Right ventricle myocardium superior (tissue), 1 donor: ENCODE results near the gene PLEKHA1. TPM values are rescaled to one million over a fixed set of nuclear protein-coding genes. Genes with fewer than 3 reads are reported as not detected.

ENCODE experiments used
- ATAC-seq: fragments of 200-7000 bp; cut with Tn5 transposase; one replicate; pipeline ENCODE4 v1.9.1; 2020; ENCODE audit warnings: mild to moderate bottlenecking; ENCODE audit not compliant: poor library complexity
- DNase-seq: peaks from one replicate; pipeline ENCODE4 v3.0.0-alpha.2; 2020
- intact Hi-C: fragments of 100-400 bp; cut with DNase I; formaldehyde crosslinking; loops from one replicate; pipeline ENCODE4 v1.11.2; 2022
- total RNA-seq: library from RNA; stranded (reverse); fragmentation: NEBNext Ultra II Directional; extraction: Animal tissue kit (Norgen Biotek cat#: 25700); gene quantifications from one replicate; pipeline ENCODE4 v1.2.1, GENCODE V29; 2021
- donor health status: DM: no; HTN: yes; CAD: no; lungs with severe emphysema.

The PLEKHA1 gene
- total RNA-seq, 1 donor from 2014 or later = 74.4 TPM

- DNase-seq = no peak
- intact Hi-C loops = no loop called here
- ATAC-seq = no peak
Measured at GRCh38 chr10:122449153-122449552, 74.6 kb downstream of the PLEKHA1 start.

GRCh38 chr10:122450353-122450990, 76.0 kb downstream of the PLEKHA1 start:
- intact Hi-C loops = no loop called here
- no peak for DNase-seq

GRCh38 chr10:122454071-122454470, 79.6 kb downstream of the PLEKHA1 start:
- intact Hi-C loops = no loop called here
- no peak for ATAC-seq
- no peak for DNase-seq

More at GRCh38 chr10:122450353-122450990, 76.0 kb downstream of the PLEKHA1 start:
- ATAC-seq = no peak

- no peak for DNase-seq
- ATAC-seq = no peak
- intact Hi-C loops = no loop called here
Measured at GRCh38 chr10:122454603-122455080, 80.1 kb downstream of the PLEKHA1 start, which contains the start of gene ARMS2. Gene ARMS2 (plus strand): TSS chr10:122454653. CDS start chr10:122454728, 75 bp downstream.

GRCh38 chr10:122455376-122456079, 81.0 kb downstream of the PLEKHA1 start:
- DNase-seq (no peak), ATAC-seq (no peak)
- intact Hi-C loops = no loop called here

- DNase-seq = no peak
- intact Hi-C loops = no loop called here
- no peak for ATAC-seq
Measured at GRCh38 chr10:122457934-122458333, 83.4 kb downstream of the PLEKHA1 start.

GRCh38 chr10:122458693-122459092, 84.2 kb downstream of the PLEKHA1 start:
- no peak for ATAC-seq
- intact Hi-C loops = no loop called here
- DNase-seq = no peak

- DNase-seq = no peak
- no peak for ATAC-seq
- intact Hi-C loops = no loop called here
Measured at GRCh38 chr10:122459561-122460273, 85.2 kb downstream of the PLEKHA1 start.

- intact Hi-C loops = no loop called here
- DNase-seq (peak; percentile 55), ATAC-seq (no peak)
Measured at GRCh38 chr10:122460891-122461293, 86.4 kb downstream of the PLEKHA1 start.

GRCh38 chr10:122461367-122461728, 86.8 kb downstream of the PLEKHA1 start, which contains the start of gene HTRA1:
Gene HTRA1 (plus strand): TSS chr10:122461553. CDS start chr10:122461653, 100 bp downstream.
- intact Hi-C loops = no loop called here
- peak; percentile 91 for DNase-seq
- ATAC-seq = peak; percentile 82

GRCh38 chr10:122461729-122462532, 87.4 kb downstream of the PLEKHA1 start:
- peak; percentile 51 for DNase-seq
- peak; percentile 58 for ATAC-seq
- intact Hi-C loops = no loop called here

- DNase-seq (peak; percentile 84), ATAC-seq (peak; percentile 58)
- intact Hi-C loops = no loop called here
Measured at GRCh38 chr10:122462533-122463465, 88.3 kb downstream of the PLEKHA1 start.

GRCh38 chr10:122463466-122464249, 89.2 kb downstream of the PLEKHA1 start:
- ATAC-seq (no peak), DNase-seq (no peak)
- intact Hi-C loops = no loop called here

- DNase-seq = no peak
- intact Hi-C loops = no loop called here
- no peak for ATAC-seq
Measured at GRCh38 chr10:122464250-122464510, 89.7 kb downstream of the PLEKHA1 start.

- DNase-seq (no peak), ATAC-seq (no peak)
- intact Hi-C loops = no loop called here
Measured at GRCh38 chr10:122464586-122464985, 90.1 kb downstream of the PLEKHA1 start.

- no peak for ATAC-seq
- intact Hi-C loops = no loop called here
Measured at GRCh38 chr10:122465401-122466040, 91.0 kb downstream of the PLEKHA1 start.

GRCh38 chr10:122466951-122467381, 92.5 kb downstream of the PLEKHA1 start:
- DNase-seq (no peak), ATAC-seq (no peak)
- intact Hi-C loops = no loop called here

More at GRCh38 chr10:122465401-122466040, 91.0 kb downstream of the PLEKHA1 start:
- no peak for DNase-seq
